ENCODE results near the gene SSPN.

Gene SSPN

GRCh38 chr12:26188127-26188526, 7.2 kb upstream of the SSPN start:
- no peak for DNase-seq

GRCh38 chr12:26188641-26189040, 6.7 kb upstream of the SSPN start:
- no peak for DNase-seq

- DNase-seq, result no peak
These were observed 3.2 kb upstream of the SSPN start for GRCh38 chr12:26192142-26192541.

GRCh38 chr12:26193539-26193938, 1.8 kb upstream of the SSPN start:
- no peak for DNase-seq

GRCh38 chr12:26195641-26196420, 458 bp downstream of the SSPN start:
- no peak for DNase-seq

GRCh38 chr12:26196421-26196716, 996 bp downstream of the SSPN start:
- DNase-seq, result no peak

GRCh38 chr12:26197832-26198231, 2.5 kb downstream of the SSPN start:
- DNase-seq, result no peak

- no peak for DNase-seq
These were observed 3.4 kb downstream of the SSPN start for GRCh38 chr12:26198742-26199141.

- no peak for DNase-seq
These were observed 7.9 kb downstream of the SSPN start for GRCh38 chr12:26203167-26203780.

- DNase-seq, result no peak
These were observed 9.4 kb downstream of the SSPN start for GRCh38 chr12:26204612-26205289.

- no peak for DNase-seq
These were observed 9.9 kb downstream of the SSPN start for GRCh38 chr12:26205298-26205697.

GRCh38 chr12:26205941-26206340, 10.6 kb downstream of the SSPN start:
- DNase-seq, result no peak

- no peak for DNase-seq
These were observed 16.0 kb downstream of the SSPN start for GRCh38 chr12:26211331-26211730.

GRCh38 chr12:26212396-26212795, 17.0 kb downstream of the SSPN start:
- no peak for DNase-seq

- DNase-seq, result no peak
These were observed 17.6 kb downstream of the SSPN start for GRCh38 chr12:26212988-26213387.

- no peak for DNase-seq
These were observed 18.7 kb downstream of the SSPN start for GRCh38 chr12:26214121-26214520.

GRCh38 chr12:26219736-26220135, 24.4 kb downstream of the SSPN start:
- no peak for DNase-seq

GRCh38 chr12:26224657-26225056, 29.3 kb downstream of the SSPN start:
- no peak for DNase-seq

- no peak for DNase-seq
These were observed 30.7 kb downstream of the SSPN start for GRCh38 chr12:26226122-26226521.

GRCh38 chr12:26226629-26227360, 31.4 kb downstream of the SSPN start:
- no peak for DNase-seq

GRCh38 chr12:26227361-26227745, 32.0 kb downstream of the SSPN start:
- no peak for DNase-seq

- DNase-seq, result no peak
These were observed 34.5 kb downstream of the SSPN start for GRCh38 chr12:26229910-26230309.

GRCh38 chr12:26231470-26231869, 36.1 kb downstream of the SSPN start:
- DNase-seq, result no peak

GRCh38 chr12:26231921-26232320, 36.5 kb downstream of the SSPN start:
- DNase-seq, result no peak

All from CD4-positive, alpha-beta T cell treated with Interleukin-4 for 1 hour (primary cell).